Stimulated activated CD4-positive, alpha-beta T cell treated with anti-CD3 and anti-CD28 coated beads, Interleukin-2, amount 100 ng/mL, for 24 hours (primary cell): ENCODE results near the gene P2RY6.
"Not testable (repeated sequence)": the region's sequence is repeated elsewhere in the genome, so short reads cannot be mapped to it uniquely, and the experiment has no call there.

ENCODE experiments used
- DNase-seq, 2 donors: peaks; one replicate each; pipeline ENCODE4 v3.0.0-alpha.2; 2020

The P2RY6 gene

GRCh38 chr11:73262851-73263495, 9.2 kb upstream of the P2RY6 start:
- DNase-seq, result no peak

- no peak for DNase-seq
These were observed 8.5 kb upstream of the P2RY6 start for GRCh38 chr11:73263640-73264039.

GRCh38 chr11:73265278-73265810, 6.8 kb upstream of the P2RY6 start:
- no peak for DNase-seq

GRCh38 chr11:73265853-73266645, 6.1 kb upstream of the P2RY6 start:
- no peak for DNase-seq

GRCh38 chr11:73266646-73267020, 5.5 kb upstream of the P2RY6 start:
- no peak for DNase-seq

GRCh38 chr11:73267122-73267846, 4.9 kb upstream of the P2RY6 start:
- DNase-seq, result no peak

GRCh38 chr11:73267906-73268540, 4.1 kb upstream of the P2RY6 start:
- DNase-seq, result no peak

GRCh38 chr11:73268671-73269271, 3.4 kb upstream of the P2RY6 start:
- no peak for DNase-seq

GRCh38 chr11:73269459-73270015, 2.6 kb upstream of the P2RY6 start:
- no peak for DNase-seq

- no peak for DNase-seq
These were observed 1.9 kb upstream of the P2RY6 start for GRCh38 chr11:73270016-73270854.

GRCh38 chr11:73270855-73271477, 1.2 kb upstream of the P2RY6 start:
- no peak for DNase-seq

GRCh38 chr11:73271478-73271865, 666 bp upstream of the P2RY6 start:
- DNase-seq, result not testable (repeated sequence)

- DNase-seq, result no peak
These were observed 521 bp downstream of the P2RY6 start for GRCh38 chr11:73272680-73273038.

GRCh38 chr11:73273222-73273895, 1.2 kb downstream of the P2RY6 start:
- DNase-seq, result no peak

GRCh38 chr11:73274191-73274590, 2.1 kb downstream of the P2RY6 start:
- DNase-seq, result not testable (repeated sequence)

- DNase-seq, result no peak
These were observed 2.7 kb downstream of the P2RY6 start for GRCh38 chr11:73274722-73275380.

- DNase-seq, result no peak
These were observed 3.2 kb downstream of the P2RY6 start for GRCh38 chr11:73275381-73275750.

- DNase-seq, result no peak
These were observed 5.3 kb downstream of the P2RY6 start for GRCh38 chr11:73277467-73277866.

GRCh38 chr11:73280626-73281025, 8.5 kb downstream of the P2RY6 start:
- DNase-seq, result no peak

GRCh38 chr11:73281201-73281741, 9.1 kb downstream of the P2RY6 start:
- no peak for DNase-seq
